ENCODE measurements around the gene PF4V1.

DNA sequence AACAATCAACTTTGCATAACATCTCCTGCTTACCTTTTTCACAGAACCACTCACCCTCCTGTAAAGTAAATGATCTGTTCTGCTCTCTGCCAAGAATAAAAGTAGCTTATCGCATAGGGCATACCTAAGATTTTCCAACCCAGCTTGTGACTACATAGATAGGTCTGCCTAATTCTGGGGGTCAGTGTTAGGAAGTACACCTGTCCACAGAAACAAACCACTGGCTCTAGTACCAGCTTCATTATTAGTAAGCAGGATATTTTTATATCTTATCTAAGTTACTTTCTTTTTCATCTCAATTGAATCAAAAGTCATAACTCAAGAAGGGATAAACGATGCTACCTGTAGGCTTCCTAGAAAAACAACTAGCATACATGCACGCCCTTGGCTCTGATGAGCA is 39.9 kb downstream of the PF4V1 start:
- TF ChIP-seq, protein P1, sequence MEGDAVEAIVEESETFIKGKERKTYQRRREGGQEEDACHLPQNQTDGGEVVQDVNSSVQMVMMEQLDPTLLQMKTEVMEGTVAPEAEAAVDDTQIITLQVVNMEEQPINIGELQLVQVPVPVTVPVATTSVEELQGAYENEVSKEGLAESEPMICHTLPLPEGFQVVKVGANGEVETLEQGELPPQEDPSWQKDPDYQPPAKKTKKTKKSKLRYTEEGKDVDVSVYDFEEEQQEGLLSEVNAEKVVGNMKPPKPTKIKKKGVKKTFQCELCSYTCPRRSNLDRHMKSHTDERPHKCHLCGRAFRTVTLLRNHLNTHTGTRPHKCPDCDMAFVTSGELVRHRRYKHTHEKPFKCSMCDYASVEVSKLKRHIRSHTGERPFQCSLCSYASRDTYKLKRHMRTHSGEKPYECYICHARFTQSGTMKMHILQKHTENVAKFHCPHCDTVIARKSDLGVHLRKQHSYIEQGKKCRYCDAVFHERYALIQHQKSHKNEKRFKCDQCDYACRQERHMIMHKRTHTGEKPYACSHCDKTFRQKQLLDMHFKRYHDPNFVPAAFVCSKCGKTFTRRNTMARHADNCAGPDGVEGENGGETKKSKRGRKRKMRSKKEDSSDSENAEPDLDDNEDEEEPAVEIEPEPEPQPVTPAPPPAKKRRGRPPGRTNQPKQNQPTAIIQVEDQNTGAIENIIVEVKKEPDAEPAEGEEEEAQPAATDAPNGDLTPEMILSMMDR (IDR thresholded peaks at IDR 0.05), result no peak
- TF ChIP-seq POLR2A (IDR thresholded peaks at IDR 0.05), result no peak
- TF ChIP-seq EP300 (IDR thresholded peaks at IDR 0.05), result no peak
